Measurements from ENCODE around the gene SLC19A1.

Gene SLC19A1

DNA sequence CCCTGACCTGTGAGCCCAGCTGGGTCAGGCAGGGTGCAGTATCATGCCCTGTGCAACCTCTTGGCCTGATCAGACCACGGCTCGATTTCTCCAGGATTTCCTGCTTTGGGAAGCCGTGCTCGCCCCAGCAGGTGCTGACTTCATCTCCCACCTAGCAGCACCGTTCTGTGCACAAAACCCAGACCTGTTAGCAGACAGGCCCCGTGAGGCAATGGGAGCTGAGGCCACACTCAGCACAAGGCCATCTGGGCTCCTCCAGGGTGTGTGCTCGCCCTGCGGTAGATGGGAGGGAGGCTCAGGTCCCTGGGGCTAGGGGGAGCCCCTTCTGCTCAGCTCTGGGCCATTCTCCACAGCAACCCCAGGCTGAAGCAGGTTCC, 29.6 kb downstream of the SLC19A1 start:
- no peaks in the 10 kb centered on the region for H3K4me1 Mint-ChIP-seq
- no peaks in the 10 kb centered on the region for H3K9me3 Mint-ChIP-seq
- peaks cover 11% of the 10 kb centered on the region for H3K36me3 Mint-ChIP-seq (ENCODE audit: low read depth)
- no peak for TF ChIP-seq CTCF (IDR thresholded peaks at IDR 0.05; ENCODE audit: unreplicated experiment in 3 of 3)
- no peaks in the 10 kb centered on the region for H3K27me3 Mint-ChIP-seq (ENCODE audit: low read depth)
- no peak overlapping the region for H3K4me3 Mint-ChIP-seq
- H3K27ac Mint-ChIP-seq = no peak overlapping the region

- no peak overlapping the region for H3K4me3 Mint-ChIP-seq
- H3K36me3 Mint-ChIP-seq (ENCODE audit: low read depth) = peaks cover 4% of the 10 kb centered on the region
- no peak for TF ChIP-seq CTCF (IDR thresholded peaks at IDR 0.05; ENCODE audit: unreplicated experiment in 3 of 3)
- no peak overlapping the region for H3K27ac Mint-ChIP-seq
- no peaks in the 10 kb centered on the region for H3K9me3 Mint-ChIP-seq
- H3K4me1 Mint-ChIP-seq = no peaks in the 10 kb centered on the region
- no peaks in the 10 kb centered on the region for H3K27me3 Mint-ChIP-seq (ENCODE audit: low read depth)
Measured at GRCh38 chr21:45511661-45512431, 30.4 kb downstream of the SLC19A1 start.

DNA sequence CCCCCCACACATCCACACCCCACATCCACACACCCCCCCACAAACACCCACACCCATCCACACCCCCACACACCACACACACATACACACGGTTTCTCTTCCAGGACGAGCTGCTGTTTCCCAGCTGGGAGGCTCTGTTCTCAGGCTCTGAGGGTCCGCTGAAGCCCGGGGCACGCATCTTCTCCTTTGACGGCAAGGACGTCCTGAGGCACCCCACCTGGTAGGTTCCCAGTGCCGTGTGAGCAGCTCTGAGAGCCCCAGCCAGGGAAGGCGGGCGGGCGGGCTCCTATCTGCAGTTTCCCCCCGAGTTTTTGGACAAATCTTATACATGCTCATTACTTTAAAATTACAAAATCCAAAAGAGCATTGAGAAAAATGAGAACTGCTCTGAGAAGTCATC, 31.2 kb downstream of the SLC19A1 start:
- no peaks in the 10 kb centered on the region for H3K27me3 Mint-ChIP-seq (ENCODE audit: low read depth)
- no peaks in the 10 kb centered on the region for H3K36me3 Mint-ChIP-seq (ENCODE audit: low read depth)
- no peak overlapping the region for H3K27ac Mint-ChIP-seq
- H3K4me3 Mint-ChIP-seq = no peak overlapping the region
- H3K4me1 Mint-ChIP-seq = no peaks in the 10 kb centered on the region
- no peak for TF ChIP-seq CTCF (IDR thresholded peaks at IDR 0.05; ENCODE audit: unreplicated experiment in 3 of 3)
- no peaks in the 10 kb centered on the region for H3K9me3 Mint-ChIP-seq

DNA sequence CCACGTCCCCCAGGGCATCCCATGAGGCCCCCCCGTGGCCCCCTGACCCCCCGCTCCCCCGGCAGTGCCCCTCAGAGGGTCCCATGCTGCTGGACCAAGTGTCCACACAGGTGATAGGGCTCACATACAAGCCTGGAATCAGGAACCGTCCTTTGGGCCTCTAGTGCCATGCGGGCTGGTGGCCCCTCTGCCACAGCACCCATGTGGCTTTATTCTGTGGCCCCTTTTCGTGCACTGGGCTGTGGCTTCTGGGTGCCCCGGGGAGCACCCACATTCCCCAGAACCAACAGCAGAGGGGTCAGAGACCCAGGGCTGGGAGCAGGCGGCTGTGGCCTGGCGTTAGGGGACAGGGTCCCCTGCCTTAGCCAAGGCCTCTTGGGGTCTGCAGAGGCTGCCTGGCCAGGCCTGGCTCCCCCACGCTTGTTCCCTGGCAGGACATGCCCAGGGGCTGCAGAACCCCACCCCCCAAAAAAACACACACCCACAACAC, 31.7 kb downstream of the SLC19A1 start:
- Mint-ChIP-seq H3K27me3 (ENCODE audit: low read depth) (no peaks in the 10 kb centered on the region), H3K36me3 (ENCODE audit: low read depth) (no peaks in the 10 kb centered on the region)

DNA sequence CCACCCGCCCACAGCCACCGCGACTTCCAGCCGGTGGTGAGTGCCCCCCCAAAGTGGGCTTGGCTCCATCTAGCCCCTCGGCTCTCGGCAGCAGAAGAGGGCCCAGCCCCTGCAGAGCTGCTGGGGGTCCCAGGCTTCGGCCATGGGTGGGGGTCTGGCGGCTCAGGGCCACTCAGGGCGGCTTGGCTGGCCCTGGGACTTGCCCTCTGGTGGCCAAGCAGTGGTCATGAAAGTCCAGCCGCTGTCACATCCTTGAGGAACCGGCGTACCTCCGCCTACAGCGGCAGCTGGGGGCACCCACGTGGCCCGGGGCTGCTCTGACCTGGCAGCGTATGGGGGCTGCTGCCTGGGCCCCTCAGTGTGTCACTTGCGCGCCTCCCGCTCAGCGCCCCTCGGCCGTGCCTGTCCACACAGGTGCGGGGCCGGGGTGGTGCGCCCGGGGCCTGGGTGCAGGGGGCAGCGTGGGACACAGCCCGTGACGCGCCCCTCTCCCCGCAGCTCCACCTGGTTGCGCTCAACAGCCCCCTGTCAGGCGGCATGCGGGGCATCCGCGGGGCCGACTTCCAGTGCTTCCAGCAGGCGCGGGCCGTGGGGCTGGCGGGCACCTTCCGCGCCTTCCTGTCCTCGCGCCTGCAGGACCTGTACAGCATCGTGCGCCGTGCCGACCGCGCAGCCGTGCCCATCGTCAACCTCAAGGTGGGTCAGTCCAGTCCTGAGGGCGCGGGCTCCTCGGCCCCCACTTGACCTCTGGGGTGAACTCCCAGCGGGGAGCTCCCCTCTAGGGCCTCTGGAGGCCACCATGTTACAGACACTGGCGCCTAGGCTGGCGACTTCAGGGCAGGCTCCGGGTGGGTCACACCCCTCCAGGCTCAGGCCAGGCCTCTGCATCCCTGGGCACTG, 32.4 kb downstream of the SLC19A1 start:
- no peak overlapping the region for H3K4me3 Mint-ChIP-seq
- no peak overlapping the region for H3K27ac Mint-ChIP-seq
- H3K27me3 Mint-ChIP-seq (ENCODE audit: low read depth) = no peaks in the 10 kb centered on the region
- no peaks in the 10 kb centered on the region for H3K9me3 Mint-ChIP-seq
- no peaks in the 10 kb centered on the region for H3K36me3 Mint-ChIP-seq (ENCODE audit: low read depth)
- H3K4me1 Mint-ChIP-seq = no peaks in the 10 kb centered on the region
- TF ChIP-seq CTCF (IDR thresholded peaks at IDR 0.05; ENCODE audit: unreplicated experiment in 3 of 3) = no peak

More for the DNA sequence above, 31.7 kb downstream of the SLC19A1 start:
- no peak overlapping the region for H3K27ac Mint-ChIP-seq
- H3K9me3 Mint-ChIP-seq = no peaks in the 10 kb centered on the region
- no peaks in the 10 kb centered on the region for H3K4me1 Mint-ChIP-seq
- no peak for TF ChIP-seq CTCF (IDR thresholded peaks at IDR 0.05; ENCODE audit: unreplicated experiment in 3 of 3)
- H3K4me3 Mint-ChIP-seq = no peak overlapping the region
